HG02588 (cell line): Measurements from ENCODE around the gene EAF1.
"Not testable (repeated sequence)": the region's sequence is repeated elsewhere in the genome, so short reads cannot be mapped to it uniquely, and the experiment has no call there.

Source experiments
- ATAC-seq: cut with Tn5 transposase; IDR thresholded peaks from one replicate; pipeline ENCODE4 v1.9.1; 2021; ENCODE audit warnings: mild to moderate bottlenecking, moderate library complexity; ENCODE audit not compliant: unreplicated experiment

EAF1 gene

GRCh38 chr3:15451216-15452113 is 24.1 kb downstream of the EAF1 start:
- ATAC-seq, result no peak

- no peak for ATAC-seq
Measured at GRCh38 chr3:15452156-15452555, 24.8 kb downstream of the EAF1 start.

- no peak for ATAC-seq
Measured at GRCh38 chr3:15452961-15453360, 25.6 kb downstream of the EAF1 start.

- no peak for ATAC-seq
Measured at GRCh38 chr3:15453501-15453900, 26.1 kb downstream of the EAF1 start.

GRCh38 chr3:15453991-15454625 is 26.7 kb downstream of the EAF1 start:
- no peak for ATAC-seq

GRCh38 chr3:15454965-15455364 is 27.6 kb downstream of the EAF1 start:
- no peak for ATAC-seq

- no peak for ATAC-seq
Measured at GRCh38 chr3:15455756-15456155, 28.4 kb downstream of the EAF1 start.

- ATAC-seq, result no peak
Measured at GRCh38 chr3:15456321-15456720, 28.9 kb downstream of the EAF1 start.

GRCh38 chr3:15456915-15457314 is 29.5 kb downstream of the EAF1 start:
- not testable (repeated sequence) for ATAC-seq

- ATAC-seq, result no peak
Measured at GRCh38 chr3:15458212-15458780, 30.9 kb downstream of the EAF1 start.

GRCh38 chr3:15460891-15461531 is 33.6 kb downstream of the EAF1 start:
- ATAC-seq, result no peak

GRCh38 chr3:15462451-15462850 is 35.1 kb downstream of the EAF1 start:
- ATAC-seq, result no peak

GRCh38 chr3:15465876-15466585 is 38.6 kb downstream of the EAF1 start:
- ATAC-seq, result no peak

GRCh38 chr3:15467227-15468181 is 40.1 kb downstream of the EAF1 start:
- ATAC-seq, result no peak

GRCh38 chr3:15470261-15470660 is 42.9 kb downstream of the EAF1 start:
- no peak for ATAC-seq

GRCh38 chr3:15470849-15471248 is 43.5 kb downstream of the EAF1 start:
- no peak for ATAC-seq

GRCh38 chr3:15471861-15472260 is 44.5 kb downstream of the EAF1 start:
- ATAC-seq, result no peak

- ATAC-seq, result no peak
Measured at GRCh38 chr3:15475161-15475560, 47.8 kb downstream of the EAF1 start.

GRCh38 chr3:15476378-15476777 is 49.0 kb downstream of the EAF1 start:
- no peak for ATAC-seq
